ENCODE results near the gene NOS1AP.

The NOS1AP gene

GRCh38 chr1:162175379-162176081, 106.0 kb downstream of the NOS1AP start:
- H4K20me1 ChIP-seq (ENCODE audit: insufficient read depth, low read length): no peaks in the 10 kb centered on the region
- H3K36me3 ChIP-seq (replicated peaks; ENCODE audit: insufficient read depth, low read length): no peaks in the 10 kb centered on the region
- no peaks in the 10 kb centered on the region for H3F3A ChIP-seq (ENCODE audit: insufficient read depth, low read length)
- H3K4me2 ChIP-seq (ENCODE audit: low read depth, low read length): no peak overlapping the region
- no peaks in the 10 kb centered on the region for H3K79me2 ChIP-seq (ENCODE audit: low read length)
- DNase-seq: no peak
- H3K9me3 ChIP-seq (replicated peaks; ENCODE audit: insufficient read depth, low read length): no peaks in the 10 kb centered on the region
- no peak overlapping the region for H3K4me3 ChIP-seq (ENCODE audit: low read length)
- H3K27me3 ChIP-seq (replicated peaks; ENCODE audit: insufficient read depth, low read length): no peaks in the 10 kb centered on the region
- no peak for TF ChIP-seq EZH2 (optimal IDR thresholded peaks at IDR 0.05; ENCODE audit: low read depth, low read length)
- TF ChIP-seq EZH2phosphoT487 (IDR thresholded peaks at IDR 0.05; ENCODE audit: low read length): no peak
- no peak for TF ChIP-seq CTCF (IDR thresholded peaks at IDR 0.05; ENCODE audit: low read length)
- H3K9me2 ChIP-seq (replicated peaks; ENCODE audit: insufficient read depth, low read length): no peaks in the 10 kb centered on the region
- H3K9ac ChIP-seq (ENCODE audit: low read length): no peak overlapping the region
- no peak overlapping the region for H3K27ac ChIP-seq (ENCODE audit: low read length)
- H3K4me1 ChIP-seq (ENCODE audit: low read length): no peaks in the 10 kb centered on the region
- no peak overlapping the region for H2AFZ ChIP-seq (ENCODE audit: low read length)

- TF ChIP-seq CTCF (IDR thresholded peaks at IDR 0.05; ENCODE audit: low read length): no peak
- no peak for TF ChIP-seq EZH2phosphoT487 (IDR thresholded peaks at IDR 0.05; ENCODE audit: low read length)
- TF ChIP-seq EZH2 (optimal IDR thresholded peaks at IDR 0.05; ENCODE audit: low read depth, low read length): no peak
- H3K4me2 ChIP-seq (ENCODE audit: low read depth, low read length): no peak overlapping the region
- no peaks in the 10 kb centered on the region for H3K4me1 ChIP-seq (ENCODE audit: low read length)
These were observed 107.6 kb downstream of the NOS1AP start for GRCh38 chr1:162177126-162177525.

GRCh38 chr1:162178432-162178831, 108.9 kb downstream of the NOS1AP start:
- H3K27ac ChIP-seq (ENCODE audit: low read length): no peak overlapping the region
- no peak for DNase-seq
- no peaks in the 10 kb centered on the region for H3K9me2 ChIP-seq (replicated peaks; ENCODE audit: insufficient read depth, low read length)
- H3K36me3 ChIP-seq (replicated peaks; ENCODE audit: insufficient read depth, low read length): no peaks in the 10 kb centered on the region
- no peak overlapping the region for H3K4me2 ChIP-seq (ENCODE audit: low read depth, low read length)
- no peak overlapping the region for H3K9ac ChIP-seq (ENCODE audit: low read length)
- H2AFZ ChIP-seq (ENCODE audit: low read length): no peak overlapping the region
- TF ChIP-seq EZH2phosphoT487 (IDR thresholded peaks at IDR 0.05; ENCODE audit: low read length): no peak
- TF ChIP-seq CTCF (IDR thresholded peaks at IDR 0.05; ENCODE audit: low read length): no peak
- no peak for TF ChIP-seq EZH2 (optimal IDR thresholded peaks at IDR 0.05; ENCODE audit: low read depth, low read length)
- H3K27me3 ChIP-seq (replicated peaks; ENCODE audit: insufficient read depth, low read length): no peaks in the 10 kb centered on the region
- H3K4me3 ChIP-seq (ENCODE audit: low read length): no peak overlapping the region
- H4K20me1 ChIP-seq (ENCODE audit: insufficient read depth, low read length): no peaks in the 10 kb centered on the region
- no peaks in the 10 kb centered on the region for H3F3A ChIP-seq (ENCODE audit: insufficient read depth, low read length)
- no peaks in the 10 kb centered on the region for H3K4me1 ChIP-seq (ENCODE audit: low read length)
- H3K9me3 ChIP-seq (replicated peaks; ENCODE audit: insufficient read depth, low read length): no peaks in the 10 kb centered on the region
- no peaks in the 10 kb centered on the region for H3K79me2 ChIP-seq (ENCODE audit: low read length)

More at GRCh38 chr1:162177126-162177525, 107.6 kb downstream of the NOS1AP start:
- H3K79me2 ChIP-seq (ENCODE audit: low read length): no peaks in the 10 kb centered on the region
- H3K27ac ChIP-seq (ENCODE audit: low read length): no peak overlapping the region
- H4K20me1 ChIP-seq (ENCODE audit: insufficient read depth, low read length): no peaks in the 10 kb centered on the region
- H3K9me2 ChIP-seq (replicated peaks; ENCODE audit: insufficient read depth, low read length): no peaks in the 10 kb centered on the region
- H3K4me3 ChIP-seq (ENCODE audit: low read length): no peak overlapping the region
- no peak for DNase-seq
- no peak overlapping the region for H2AFZ ChIP-seq (ENCODE audit: low read length)
- no peaks in the 10 kb centered on the region for H3K36me3 ChIP-seq (replicated peaks; ENCODE audit: insufficient read depth, low read length)
- H3K27me3 ChIP-seq (replicated peaks; ENCODE audit: insufficient read depth, low read length): no peaks in the 10 kb centered on the region
- H3F3A ChIP-seq (ENCODE audit: insufficient read depth, low read length): no peaks in the 10 kb centered on the region
- H3K9me3 ChIP-seq (replicated peaks; ENCODE audit: insufficient read depth, low read length): no peaks in the 10 kb centered on the region
- H3K9ac ChIP-seq (ENCODE audit: low read length): no peak overlapping the region
